ENCODE results near the gene PLXNA4.

PLXNA4 gene

DNA sequence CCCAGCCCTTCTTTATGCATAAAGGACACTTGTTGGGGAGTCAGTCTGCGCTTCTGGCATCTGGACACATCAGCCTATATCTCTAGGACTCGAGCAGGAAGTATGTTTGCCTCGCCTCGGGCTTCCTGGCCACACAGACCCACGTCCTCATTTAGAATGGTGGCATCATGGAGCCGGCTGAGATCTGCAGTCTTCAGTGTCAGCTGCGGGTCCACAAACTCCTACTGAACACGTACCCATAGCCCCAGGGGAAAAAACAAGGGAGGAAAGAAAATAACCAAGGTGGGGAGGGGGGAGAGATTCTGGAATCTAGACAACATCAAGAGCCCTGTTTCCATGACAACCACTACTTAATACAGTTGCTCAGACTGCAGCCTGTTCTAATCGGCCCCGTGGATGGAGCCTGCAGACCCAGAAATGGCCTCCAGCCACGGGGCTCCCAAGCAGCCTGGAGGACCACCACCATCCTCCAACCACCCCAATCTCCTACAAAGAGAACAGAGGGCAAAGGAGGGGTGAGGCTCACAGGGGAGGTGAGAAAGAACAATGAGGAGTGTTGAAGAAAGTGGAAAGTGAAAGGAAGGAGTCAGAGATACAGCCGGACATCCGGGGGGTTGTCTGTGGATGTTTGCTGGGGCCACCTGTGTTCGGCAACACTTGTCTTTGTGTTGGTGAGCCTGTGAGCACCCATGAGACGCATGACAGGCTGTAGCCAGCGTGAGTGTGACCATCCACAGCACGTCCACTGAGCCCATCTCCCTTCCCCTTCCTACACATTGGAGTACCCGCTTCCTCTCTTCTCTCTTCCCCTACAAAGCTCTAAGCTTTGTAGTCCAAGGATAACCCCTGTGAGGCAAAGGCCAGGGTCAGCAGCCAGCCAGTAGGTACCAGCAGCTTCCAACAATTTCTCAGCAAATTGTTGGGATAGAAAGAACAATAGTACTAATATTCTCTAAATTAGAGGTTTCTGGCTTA lies 141.0 kb downstream of the PLXNA4 start:
- no peak for DNase-seq

DNA sequence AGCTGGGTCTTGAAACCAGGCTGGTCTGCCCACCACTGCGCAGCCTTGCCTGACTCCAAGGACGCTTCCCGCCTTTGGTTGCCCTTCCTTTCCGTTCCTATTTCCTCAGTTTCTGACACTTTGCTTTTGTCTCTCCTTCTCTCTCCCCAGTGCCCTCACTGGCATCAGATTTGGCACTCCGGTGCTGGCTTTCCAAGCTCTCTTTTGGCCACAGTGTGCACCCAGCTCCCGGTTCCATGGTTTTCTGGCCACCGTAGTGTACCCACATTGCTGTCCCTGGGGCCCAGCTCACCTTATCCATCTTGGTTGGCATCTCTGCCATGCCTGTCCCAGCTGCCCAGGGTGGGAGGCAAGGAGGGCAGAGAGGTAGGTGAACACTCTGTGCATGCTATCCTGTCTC lies 142.2 kb downstream of the PLXNA4 start:
- no peak for DNase-seq

DNA sequence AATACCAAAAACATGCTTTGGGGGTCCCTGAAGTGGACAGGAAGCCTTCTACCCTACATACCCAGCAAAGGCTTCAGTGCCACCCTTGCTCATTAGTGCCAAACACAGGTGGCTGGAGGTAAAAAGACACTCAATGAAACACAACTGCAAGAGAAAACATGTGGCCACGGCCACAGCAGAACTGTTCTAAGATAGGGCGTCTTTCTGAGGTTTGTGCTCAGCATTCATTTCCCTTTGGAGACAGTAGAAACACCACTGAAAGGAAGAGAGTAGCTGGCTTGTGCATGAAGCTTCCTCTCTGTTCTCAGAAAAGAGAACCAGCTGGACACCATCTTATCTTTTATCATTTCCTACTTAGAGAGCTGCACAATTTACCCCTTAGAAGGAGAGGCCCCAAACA lies 143.0 kb downstream of the PLXNA4 start:
- no peak for DNase-seq

DNA sequence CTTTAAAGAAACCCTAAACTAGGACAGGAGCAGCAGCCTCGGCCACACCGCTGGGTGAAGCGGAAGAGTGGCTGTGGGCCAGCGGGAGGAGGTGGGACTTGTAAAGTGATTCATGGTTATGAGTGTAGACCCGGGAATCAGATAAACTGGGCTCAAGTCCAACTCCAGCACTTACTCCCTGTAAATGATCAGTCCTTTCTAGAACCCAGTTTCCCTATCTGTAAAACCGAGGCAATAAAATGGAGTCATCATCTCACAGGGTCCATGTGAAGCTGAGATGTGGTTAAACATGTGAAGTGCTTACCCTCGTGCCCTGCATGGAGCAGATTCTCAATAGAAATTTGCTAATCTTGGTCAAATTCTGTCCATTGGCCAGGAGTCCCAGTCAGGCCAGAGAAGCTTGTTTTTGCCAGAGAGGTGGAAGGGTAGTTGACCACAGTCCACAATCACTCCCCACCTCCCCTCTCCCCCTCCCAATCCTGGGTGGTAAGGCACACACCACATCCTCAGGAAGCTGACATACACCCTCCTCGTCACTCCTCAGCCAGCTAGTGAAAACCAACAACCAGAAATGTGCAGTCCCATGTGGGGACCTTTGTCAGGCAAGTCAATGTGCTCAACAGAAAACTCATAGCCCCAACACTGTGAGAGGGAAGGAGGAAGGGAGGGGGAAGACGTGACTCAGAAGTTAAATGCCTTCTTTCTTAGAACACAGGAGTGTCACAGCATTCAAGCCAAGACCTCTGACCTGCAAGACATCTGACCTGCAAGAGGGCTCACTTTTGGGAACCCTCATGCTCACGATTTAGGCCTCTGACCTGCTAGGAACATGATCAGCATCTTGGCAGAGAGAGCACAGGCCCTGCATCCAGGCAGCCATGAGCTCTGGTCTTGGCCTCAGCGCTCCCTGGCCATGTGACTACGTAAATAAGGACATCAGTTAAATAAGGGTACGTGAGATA lies 145.1 kb downstream of the PLXNA4 start:
- no peak for DNase-seq

DNA sequence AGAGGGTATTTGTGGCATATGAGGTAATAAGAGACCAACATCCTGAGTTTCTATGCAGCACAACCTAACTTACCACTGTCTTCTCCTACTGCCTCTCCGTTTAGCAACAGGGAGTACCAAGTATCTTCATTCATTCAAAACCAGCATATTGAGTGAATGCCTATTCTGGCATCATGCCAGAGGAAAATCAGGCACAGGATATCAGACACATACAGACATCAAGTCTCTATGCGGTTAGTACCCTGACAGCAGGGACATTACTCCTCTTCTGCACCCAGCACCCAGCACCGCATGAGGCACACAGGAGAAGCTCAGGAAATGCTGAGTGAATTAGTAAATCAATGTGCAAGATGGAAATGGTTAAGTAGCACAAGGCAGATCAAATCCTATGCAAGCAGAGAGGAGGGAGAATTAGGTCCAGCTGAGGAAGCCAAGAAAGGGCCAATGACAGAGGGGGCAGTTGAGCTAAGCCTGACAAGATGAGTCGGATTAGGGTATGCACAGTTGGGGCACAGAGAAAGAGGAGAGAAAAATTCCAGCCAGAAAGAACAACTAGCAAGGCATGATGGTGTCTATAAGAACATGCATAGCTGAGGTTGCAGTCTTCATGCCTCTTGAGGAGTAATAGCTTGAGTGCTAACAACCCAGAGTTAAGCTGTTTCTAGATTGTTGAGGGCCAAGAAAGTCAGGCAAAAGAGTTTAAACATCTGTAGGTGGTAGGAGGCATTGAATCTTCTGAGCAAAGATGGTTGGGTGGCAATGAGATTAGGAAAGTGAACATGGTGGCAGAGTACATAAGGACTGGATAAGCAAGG lies 146.0 kb downstream of the PLXNA4 start:
- DNase-seq, result no peak

DNA sequence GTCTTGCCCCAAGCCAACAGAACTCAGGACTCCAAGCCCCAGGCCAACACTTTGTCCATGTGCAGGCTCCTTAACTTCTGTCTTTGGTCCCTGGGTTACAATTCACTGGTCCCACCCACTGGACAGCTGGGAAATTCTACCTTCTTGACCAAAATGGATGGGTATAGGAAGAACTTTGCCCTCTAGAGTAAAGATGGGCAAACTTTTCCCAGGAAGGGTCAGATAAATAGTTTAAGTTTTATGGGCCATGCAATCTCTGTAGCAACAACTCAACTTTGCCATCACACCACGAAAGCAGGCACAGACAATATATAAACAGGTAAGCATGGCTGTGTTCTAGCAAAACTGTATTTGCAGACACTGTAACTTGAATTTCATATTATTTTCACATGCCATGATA lies 147.1 kb downstream of the PLXNA4 start:
- no peak for DNase-seq

DNA sequence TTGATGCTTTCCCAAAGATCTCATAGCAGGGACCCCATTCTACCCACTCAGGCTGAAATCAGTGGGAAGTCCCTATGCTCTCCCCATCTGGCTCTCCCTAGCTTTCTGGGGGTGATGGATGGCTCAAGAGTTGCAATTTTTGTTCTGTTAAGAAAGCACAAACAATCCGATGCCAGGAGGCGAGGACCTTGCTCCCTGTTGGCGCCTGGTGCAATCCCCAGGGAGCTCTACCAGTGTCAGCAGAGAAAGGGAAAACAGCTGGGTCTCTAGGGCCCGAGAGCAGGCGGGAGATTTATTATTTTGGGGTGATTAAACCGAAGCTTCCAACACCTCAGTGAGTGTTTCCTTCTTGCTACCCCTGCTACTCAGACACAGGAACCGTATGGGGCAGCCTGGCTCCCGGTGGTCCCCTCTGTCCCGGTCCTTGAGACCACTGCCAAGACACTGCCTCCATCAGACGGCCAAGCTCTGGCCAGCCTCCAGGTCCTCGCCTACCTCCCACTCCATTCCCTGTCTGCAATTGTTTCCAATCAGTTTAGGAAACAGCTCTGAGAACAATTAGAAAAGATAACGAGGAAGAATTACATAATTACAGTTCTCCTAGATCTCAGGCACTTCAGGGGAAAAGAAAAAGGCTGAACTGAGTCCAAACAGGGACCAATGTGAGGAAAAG lies 147.9 kb downstream of the PLXNA4 start:
- DNase-seq, result peak; percentile 58

DNA sequence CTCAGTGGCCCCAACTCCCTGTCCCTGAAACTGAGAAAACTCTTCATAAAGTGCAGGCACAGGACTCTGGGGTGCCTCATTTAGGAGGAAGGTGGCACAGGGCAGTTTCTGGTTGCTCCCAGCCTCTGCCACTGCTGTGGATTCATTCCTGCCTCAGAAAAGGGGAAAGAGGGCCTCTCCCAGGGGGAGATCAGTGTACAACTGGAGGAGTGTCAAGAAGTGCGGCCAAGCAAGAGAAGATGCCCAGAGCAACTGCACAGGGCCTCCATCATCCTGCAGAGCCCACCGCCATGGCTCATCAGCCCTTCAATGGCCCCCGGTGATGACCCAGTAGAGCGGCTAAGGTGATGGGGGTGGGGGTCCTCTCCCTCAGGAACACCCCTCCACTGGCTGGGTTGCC lies 150.3 kb downstream of the PLXNA4 start:
- DNase-seq, result no peak

DNA sequence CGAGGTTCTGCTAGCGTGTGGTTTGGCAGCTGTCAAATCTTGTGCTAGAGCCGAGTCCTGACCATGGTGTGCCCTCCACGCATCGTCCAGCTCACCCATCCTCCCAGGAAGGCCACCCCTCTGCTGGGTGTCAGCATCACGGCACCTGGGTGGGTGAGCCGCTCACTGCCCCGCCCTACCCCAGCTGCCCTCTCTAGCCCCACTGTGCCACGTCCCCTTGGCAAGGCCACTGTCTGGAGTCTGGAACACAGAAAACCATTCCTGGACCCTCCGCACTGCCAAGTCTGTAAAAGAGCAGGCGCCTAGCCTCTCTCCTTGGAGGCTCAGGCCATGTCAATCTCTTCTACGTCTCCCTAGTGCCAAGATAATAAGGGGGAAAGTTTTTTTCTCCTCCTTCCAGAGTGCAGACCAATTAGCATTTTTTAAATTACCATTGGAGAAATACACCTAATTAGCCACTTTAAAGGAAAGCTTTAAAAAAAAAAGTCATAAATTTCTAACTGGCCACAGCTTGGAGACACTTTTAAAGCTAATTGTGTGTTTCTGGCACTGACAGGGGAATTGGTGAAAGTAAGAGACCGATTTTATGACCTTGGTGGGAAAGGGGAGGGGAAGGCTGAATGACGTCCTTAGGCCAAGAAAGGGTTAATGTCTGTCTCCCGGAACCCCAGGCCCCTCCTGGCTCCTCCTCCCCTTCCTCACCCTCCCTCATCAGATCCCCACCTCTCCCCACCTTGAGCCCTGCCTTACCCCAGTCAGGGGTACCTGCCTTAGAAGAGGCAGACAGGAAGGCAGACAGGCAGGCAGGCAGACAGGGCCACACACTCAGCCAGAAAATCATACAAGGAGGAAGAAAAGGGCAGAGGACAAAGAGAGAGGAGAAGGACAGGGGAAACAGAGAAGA lies 151.2 kb downstream of the PLXNA4 start:
- DNase-seq, result no peak

DNA sequence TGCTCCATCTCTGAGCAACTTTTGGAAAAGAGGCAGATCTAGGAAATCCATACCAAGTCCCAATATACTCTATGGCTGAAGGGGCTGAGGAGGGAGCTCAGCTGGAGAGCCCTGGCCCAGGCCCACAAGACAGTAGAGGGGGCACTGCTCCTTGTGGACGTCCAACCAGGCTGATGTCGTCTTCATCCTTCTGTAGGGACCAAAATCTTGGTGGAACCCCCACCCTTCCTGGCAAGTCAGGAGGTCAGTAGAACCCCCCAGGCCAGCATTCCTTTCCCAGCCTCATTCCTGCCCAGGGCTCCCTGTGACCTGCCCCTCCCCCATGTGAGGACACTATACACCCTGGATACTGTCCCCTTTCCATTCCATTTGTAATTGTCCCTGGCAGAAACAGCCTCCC lies 152.0 kb downstream of the PLXNA4 start:
- no peak for DNase-seq

DNA sequence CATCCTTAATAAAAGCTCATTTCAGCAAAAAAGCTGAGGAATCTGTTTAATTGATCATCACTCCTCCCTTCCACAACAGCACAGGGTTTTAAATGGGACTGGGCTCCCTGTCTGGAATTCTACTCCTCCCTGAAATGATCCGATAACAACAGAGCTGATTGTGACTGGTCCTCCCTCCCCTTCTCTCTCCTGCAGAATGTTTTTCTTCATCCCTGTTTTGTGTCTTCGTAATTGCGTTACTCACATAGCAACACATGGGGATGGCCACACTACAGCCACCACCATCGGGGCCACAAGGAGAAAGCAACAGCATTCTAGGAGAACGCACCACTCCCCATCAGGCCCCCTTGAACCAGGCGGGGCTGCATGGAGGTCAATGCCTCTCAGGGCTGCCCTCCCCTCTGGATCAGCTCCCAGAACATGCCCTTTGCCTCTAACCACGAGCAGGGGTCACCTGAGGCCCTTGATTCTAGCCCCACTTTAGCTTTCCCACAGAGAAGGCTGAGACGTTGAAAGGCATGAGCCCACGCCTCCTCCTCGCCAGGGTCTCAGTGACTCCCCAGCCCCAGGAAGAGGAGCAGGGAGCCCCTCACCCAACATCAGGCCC lies 152.6 kb downstream of the PLXNA4 start:
- no peak for DNase-seq

DNA sequence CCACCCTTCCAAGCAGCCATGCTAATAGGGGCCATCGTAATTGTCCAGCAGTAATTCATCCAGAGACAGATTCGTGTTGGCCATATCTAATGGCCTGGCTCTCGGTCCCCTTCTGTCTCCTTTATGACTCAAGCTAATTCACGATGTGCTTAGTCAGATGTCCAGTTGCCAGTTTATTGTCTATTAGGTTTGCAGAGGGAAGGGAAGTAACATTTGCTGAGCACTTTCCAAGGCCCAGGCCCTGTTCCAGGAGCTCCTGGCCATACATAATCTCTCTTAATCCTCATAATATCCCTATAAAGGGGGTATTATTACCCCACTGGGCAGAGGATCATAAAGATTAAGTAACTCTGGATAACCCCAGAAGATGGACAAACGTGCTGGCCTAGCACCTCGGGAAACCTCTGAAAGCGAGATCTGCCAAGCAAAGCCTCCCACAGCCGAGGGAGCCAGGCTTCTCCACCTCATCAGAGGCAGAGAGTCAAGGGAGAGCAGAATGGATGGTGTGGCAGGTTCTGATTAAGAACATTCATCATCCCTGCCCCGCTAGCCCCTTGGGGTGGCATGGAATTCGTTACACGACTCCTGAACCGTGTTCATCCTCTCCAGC lies 153.7 kb downstream of the PLXNA4 start:
- DNase-seq, result no peak

DNA sequence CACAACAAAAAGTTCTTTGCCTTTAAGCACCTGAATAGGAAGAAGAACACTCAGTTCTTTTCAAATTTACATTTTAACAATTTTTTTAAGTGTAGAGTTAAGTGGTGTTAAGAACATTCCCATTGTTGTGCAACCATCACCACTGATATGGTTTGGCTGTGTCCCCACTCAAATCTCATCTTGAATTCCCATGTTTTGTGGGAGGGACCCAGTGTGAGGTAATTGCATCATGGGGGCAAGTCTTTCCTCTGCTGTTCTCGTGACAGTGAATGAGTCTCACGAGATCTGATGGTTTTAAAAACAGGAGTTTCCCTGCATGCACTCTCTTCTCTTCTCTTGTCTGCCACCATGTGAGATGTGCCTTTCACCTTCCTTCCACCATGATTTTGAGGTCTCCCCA lies 155.7 kb downstream of the PLXNA4 start:
- DNase-seq, result no peak

DNA sequence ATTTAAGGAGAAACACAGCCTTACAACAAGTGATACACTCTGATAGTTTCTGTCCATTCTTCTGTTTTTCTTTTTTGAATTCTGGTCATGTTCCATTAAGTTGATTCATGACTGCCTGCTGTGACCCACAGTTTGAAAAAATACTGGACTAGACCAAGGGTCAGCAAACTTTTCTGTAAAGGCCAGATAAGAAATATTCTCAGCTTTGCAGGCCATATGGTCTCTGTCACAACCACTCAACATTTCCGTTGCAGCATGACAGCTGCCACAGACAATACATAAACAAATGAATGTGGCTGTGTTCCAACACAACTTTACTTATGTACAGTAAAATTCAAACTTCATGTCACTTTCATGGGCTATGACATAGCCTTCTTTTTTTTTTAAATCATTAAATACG lies 156.7 kb downstream of the PLXNA4 start:
- DNase-seq, result peak; percentile 29

DNA sequence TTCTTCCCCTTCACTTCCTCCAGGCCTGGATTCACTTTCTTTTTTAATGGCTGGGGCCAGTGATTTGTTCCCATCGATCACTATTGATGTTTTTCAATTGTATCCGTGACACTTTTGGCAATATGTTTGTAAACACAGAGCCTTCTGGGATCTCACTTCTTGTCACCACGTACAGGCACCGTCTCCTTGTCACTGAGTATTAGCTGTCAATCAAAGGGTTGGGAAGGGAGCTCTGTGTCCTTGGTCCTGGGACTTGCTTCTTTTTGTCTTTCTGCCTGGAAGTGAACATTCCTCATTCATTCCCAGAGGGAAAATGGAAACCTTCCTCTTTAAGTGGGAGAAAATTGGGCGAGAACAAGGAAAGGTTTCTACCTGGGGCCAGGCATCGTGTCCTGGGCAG lies 157.4 kb downstream of the PLXNA4 start:
- no peak for DNase-seq

DNA sequence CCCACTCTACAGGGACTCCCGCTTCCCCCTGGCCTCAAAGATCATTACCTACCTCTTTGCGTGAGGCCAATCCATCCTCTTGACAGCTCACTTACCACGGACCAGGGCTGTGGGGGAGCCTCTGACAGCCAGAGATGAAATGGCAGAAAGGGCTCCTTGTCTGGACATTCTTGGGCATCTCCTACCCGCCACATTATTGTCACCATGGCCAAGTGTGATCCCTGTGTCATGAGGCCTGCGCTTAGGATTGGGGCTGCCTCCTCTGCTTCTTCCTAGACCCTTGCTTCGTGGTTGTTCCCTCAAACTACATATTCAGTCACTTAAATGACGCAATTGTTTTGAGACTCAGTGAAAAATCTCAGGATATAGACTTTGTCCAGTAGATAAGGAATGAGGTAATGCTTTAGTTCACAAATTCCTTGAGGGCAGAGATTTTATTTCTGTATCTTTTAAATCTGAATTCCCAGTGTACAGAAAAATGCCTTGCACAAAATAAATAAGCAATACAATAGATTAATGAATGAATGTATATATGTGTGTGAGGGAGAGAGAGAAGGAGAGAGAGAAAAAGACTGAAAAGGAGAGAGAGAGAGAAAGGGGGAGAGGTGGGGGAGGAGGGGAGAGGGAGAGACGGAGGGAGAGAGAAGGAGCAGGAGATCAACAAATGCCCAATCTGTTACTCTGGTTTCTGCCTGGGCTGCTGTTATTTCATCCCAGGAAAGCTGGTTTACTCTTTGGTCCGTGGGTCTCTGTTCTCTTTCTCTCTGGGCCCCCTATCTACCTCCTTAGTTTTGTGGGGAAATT lies 159.0 kb downstream of the PLXNA4 start:
- no peak for DNase-seq

DNA sequence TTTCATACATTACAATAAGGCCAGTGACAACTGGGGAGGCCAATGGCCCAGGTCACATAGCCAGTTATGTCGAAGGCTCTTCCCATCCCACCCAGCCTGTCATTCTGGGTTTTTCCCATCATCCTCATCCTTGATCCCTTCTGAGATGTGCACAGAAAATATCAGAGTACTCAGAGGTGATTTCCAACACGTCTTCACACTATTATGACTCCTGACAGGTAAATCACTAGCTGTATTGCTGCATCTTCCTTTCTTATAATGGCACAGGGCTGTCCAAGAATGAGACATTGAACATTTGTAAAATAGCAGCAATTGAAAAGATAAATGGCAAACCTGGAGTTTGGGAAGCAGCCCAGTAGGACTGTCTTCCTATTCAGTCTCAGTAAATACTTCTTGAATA lies 159.9 kb downstream of the PLXNA4 start:
- DNase-seq, result no peak

DNA sequence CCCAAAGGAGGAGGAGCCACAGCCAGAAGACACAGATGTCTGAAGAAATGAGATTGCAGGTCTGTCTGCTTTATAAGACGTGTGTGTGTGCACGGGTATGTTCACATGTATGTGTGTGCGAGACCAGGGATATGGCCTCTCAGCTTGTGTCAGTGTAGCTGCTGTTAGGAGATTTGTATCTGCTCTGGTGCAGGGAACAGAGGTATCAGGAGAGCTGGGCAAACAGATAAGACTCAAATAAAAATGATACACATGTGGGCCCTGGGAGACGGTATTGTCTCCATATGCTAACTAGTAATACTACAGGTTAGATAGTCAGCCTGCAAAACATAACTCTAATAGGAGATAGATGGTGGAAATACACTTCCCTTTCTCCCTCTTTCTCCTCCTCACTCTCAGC lies 161.0 kb downstream of the PLXNA4 start:
- DNase-seq, result no peak

DNA sequence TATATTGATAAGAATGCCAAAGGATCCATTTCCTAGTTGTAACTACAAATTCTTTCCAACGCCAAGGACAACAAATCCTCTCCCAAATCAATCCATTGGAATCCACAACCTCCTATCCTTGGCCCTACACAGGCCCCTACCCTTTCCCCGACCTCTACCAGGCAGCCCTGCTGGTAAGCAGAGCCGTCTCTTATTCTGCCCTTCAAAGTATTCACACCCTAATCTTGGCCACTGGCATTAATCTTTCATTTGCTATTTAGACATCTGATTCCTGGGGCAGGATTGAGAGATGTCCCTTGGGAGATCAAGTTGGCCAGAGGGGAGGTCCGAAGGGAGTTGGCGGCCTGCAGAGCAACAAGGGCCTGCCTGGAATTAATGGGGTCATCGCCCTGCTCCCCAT lies 161.4 kb downstream of the PLXNA4 start:
- DNase-seq, result no peak
